HepG2 (cell line): ENCODE data around the gene TNFRSF18. TPM values are rescaled to one million over a fixed set of nuclear protein-coding genes. Genes with fewer than 3 reads are reported as not detected.

Source experiments
- ARNTL ChIP-seq: sonication (generic); formaldehyde crosslinking; IDR thresholded peaks from 2 replicates; pipeline ENCODE4 v1.4.0; 2020; ENCODE audit warnings: mild to moderate bottlenecking, missing genetic modification reagents
- ATF5 ChIP-seq: sonication (generic); formaldehyde crosslinking; IDR thresholded peaks from 2 replicates; pipeline ENCODE4 v1.4.0; 2020; ENCODE audit warnings: mild to moderate bottlenecking, low read depth, missing genetic modification reagents
- CC2D1A ChIP-seq: sonication (generic); formaldehyde crosslinking; IDR thresholded peaks from 2 replicates; pipeline ENCODE4 v1.8.1; 2023; ENCODE audit warnings: mild to moderate bottlenecking, missing genetic modification reagents
- CREM ChIP-seq, 2 experiments: sonication (generic) in 1 of 2; formaldehyde crosslinking in 1 of 2; IDR thresholded peaks; 2 replicates each; pipeline versions ENCODE4 v1.4.0 to v1.6.1; 2016 to 2020; ENCODE audit warnings: antibody characterized with exemption in 1 of 2, mild to moderate bottlenecking in 1 of 2, missing genetic modification reagents in 1 of 2
- DMTF1 ChIP-seq: sonication (generic); formaldehyde crosslinking; IDR thresholded peaks from 2 replicates; pipeline ENCODE4 v1.4.0; 2020; ENCODE audit warnings: mild to moderate bottlenecking, missing genetic modification reagents
- DNMT3B ChIP-seq: conservative IDR thresholded peaks from 2 replicates; pipeline ENCODE4 v1.6.1; 2016; ENCODE audit warnings: missing biosample characterization, control low read depth
- FOXC1 ChIP-seq: sonication (generic); formaldehyde crosslinking; IDR thresholded peaks from 2 replicates; pipeline ENCODE4 v1.8.0; 2022; ENCODE audit warnings: mild to moderate bottlenecking, missing genetic modification reagents, borderline replicate concordance
- GMEB1 ChIP-seq: sonication (generic); formaldehyde crosslinking; IDR thresholded peaks from 2 replicates; pipeline ENCODE4 v1.5.1; 2020; ENCODE audit warnings: missing genetic modification reagents, mild to moderate bottlenecking, borderline replicate concordance
- IKZF4 ChIP-seq: sonication (generic); formaldehyde crosslinking; IDR thresholded peaks from 2 replicates; pipeline ENCODE4 v1.5.1; 2020; ENCODE audit warnings: borderline replicate concordance, mild to moderate bottlenecking, low read depth, missing genetic modification reagents; ENCODE audit errors: not compliant biosample characterization
- MED1 ChIP-seq: sonication (generic); formaldehyde crosslinking; IDR thresholded peaks from 2 replicates; pipeline ENCODE4 v1.4.0; 2020; ENCODE audit warnings: missing genetic modification reagents
- RAD21 ChIP-seq: fragments of 450-650 bp; formaldehyde crosslinking; IDR thresholded peaks from 2 replicates; pipeline ENCODE4 v1.5.0; 2020; ENCODE audit warnings: mild to moderate bottlenecking
- SOX6 ChIP-seq, 2 experiments: fragments of 450-650 bp in 1 of 2; sonication (generic) in 1 of 2; formaldehyde crosslinking in 1 of 2; IDR thresholded peaks; 2 replicates each; pipeline versions ENCODE4 v1.4.0 to v1.6.1; 2017 to 2020; ENCODE audit warnings: antibody characterized with exemption in 1 of 2, mild to moderate bottlenecking in 1 of 2, missing genetic modification reagents in 1 of 2
- SYNCRIP ChIP-seq: fragments of 200-400 bp; formaldehyde crosslinking; IDR thresholded peaks from 2 replicates; pipeline ENCODE4 v1.6.1; 2018; ENCODE audit warnings: mild to moderate bottlenecking, low read depth, low read length; ENCODE audit not compliant: insufficient read depth
- THYN1 ChIP-seq: sonication (generic); formaldehyde crosslinking; IDR thresholded peaks from 2 replicates; pipeline ENCODE4 v1.8.1; 2023; ENCODE audit warnings: low read depth, mild to moderate bottlenecking, moderate library complexity, missing genetic modification reagents, borderline replicate concordance
- ZBTB38 ChIP-seq: sonication (generic); formaldehyde crosslinking; IDR thresholded peaks from 2 replicates; pipeline ENCODE4 v1.5.1; 2020; ENCODE audit warnings: mild to moderate bottlenecking, missing genetic modification reagents
- ZC3H13 ChIP-seq: sonication (generic); formaldehyde crosslinking; IDR thresholded peaks from 2 replicates; pipeline ENCODE4 v1.8.1; 2023; ENCODE audit warnings: mild to moderate bottlenecking, missing genetic modification reagents, moderate library complexity
- ZNF275 ChIP-seq: sonication (generic); formaldehyde crosslinking; IDR thresholded peaks from 2 replicates; pipeline ENCODE4 v1.8.0; 2022; ENCODE audit warnings: missing genetic modification reagents, mild to moderate bottlenecking, inconsistent platforms, borderline replicate concordance
- ZNF530 ChIP-seq: sonication (generic); formaldehyde crosslinking; IDR thresholded peaks from 2 replicates; pipeline ENCODE4 v1.5.0; 2020; ENCODE audit warnings: low read depth, mild to moderate bottlenecking, missing genetic modification reagents
- ZNF615 ChIP-seq: sonication (generic); formaldehyde crosslinking; IDR thresholded peaks from 2 replicates; pipeline ENCODE4 v1.5.0; 2020; ENCODE audit warnings: mild to moderate bottlenecking, missing genetic modification reagents, borderline replicate concordance
- ZNF790 ChIP-seq: sonication (generic); formaldehyde crosslinking; IDR thresholded peaks from 2 replicates; pipeline ENCODE4 v1.8.0; 2022; ENCODE audit warnings: missing genetic modification reagents, mild to moderate bottlenecking, borderline replicate concordance
- ZNF878 ChIP-seq: sonication (generic); formaldehyde crosslinking; IDR thresholded peaks from 2 replicates; pipeline ENCODE4 v1.8.1; 2023; ENCODE audit warnings: mild to moderate bottlenecking, missing genetic modification reagents, moderate library complexity
- ZSCAN20 ChIP-seq: sonication (generic); formaldehyde crosslinking; IDR thresholded peaks from 2 replicates; pipeline ENCODE4 v1.4.0; 2020; ENCODE audit warnings: missing genetic modification reagents, mild to moderate bottlenecking, borderline replicate concordance
- ZSCAN30 ChIP-seq: sonication (generic); formaldehyde crosslinking; IDR thresholded peaks from 2 replicates; pipeline ENCODE4 v1.5.0; 2020; ENCODE audit warnings: mild to moderate bottlenecking, missing genetic modification reagents
- polyA plus RNA-seq, 8 experiments: library from polyadenylated mRNA; depleted of rRNA in 3 of 8; stranded (reverse) in 7 of 8; unstranded in 1 of 8; fragments of >200 nt; fragmentation: Illumina TruSeq in 4 of 8; extraction: Trizol in 4 of 8; gene quantifications; 2 replicates each; pipeline versions ENCODE4 v1.2.1 to v1.2.3, GENCODE V29; 2011 to 2016; ENCODE audit warnings: low read depth in 4 of 8, missing spikeins in 1 of 8, mixed read lengths in 1 of 8; ENCODE audit not compliant: insufficient read depth in 1 of 8
- total RNA-seq, 5 experiments: library from RNA; depleted of rRNA; stranded (reverse); fragments of >200 nt; fragmentation: Illumina TruSeq; extraction: Trizol; gene quantifications; 2 replicates each; pipeline ENCODE4 v1.2.3, GENCODE V29; 2016; ENCODE audit warnings: low read depth in 1 of 5

Gene TNFRSF18
- total and polyA plus RNA-seq, 2 of the 13 experiments (the other 11 are each of a cell fraction or from before 2014, with no cell fraction given): not detected

GRCh38 chr1:1232796-1233566 lies 26.6 kb upstream of the TNFRSF18 start (continued):
- TF ChIP-seq CREM (IDR thresholded peaks at IDR 0.05) (no peak), CREM (CRISPR knock-in tag; IDR thresholded peaks at IDR 0.05) (no peak), RAD21 (CRISPR knock-in tag) (no peak), MED1 (CRISPR knock-in tag) (no peak), ATF5 (CRISPR knock-in tag) (no peak), ZNF275 (no peak), ARNTL (CRISPR knock-in tag) (no peak), CC2D1A (CRISPR knock-in tag) (no peak), FOXC1 (CRISPR knock-in tag) (no peak), ZNF530 (CRISPR knock-in tag) (no peak), IKZF4 (no peak), SYNCRIP (no peak), SOX6 (IDR thresholded peaks at IDR 0.05) (no peak), SOX6 (CRISPR knock-in tag; IDR thresholded peaks at IDR 0.05) (no peak), ZNF790 (CRISPR knock-in tag) (no peak), ZSCAN30 (CRISPR knock-in tag) (no peak), ZSCAN20 (CRISPR knock-in tag) (no peak), GMEB1 (CRISPR knock-in tag) (no peak), ZC3H13 (no peak), THYN1 (CRISPR knock-in tag) (no peak), ZNF615 (CRISPR knock-in tag) (no peak), DMTF1 (CRISPR knock-in tag) (no peak), ZNF878 (CRISPR knock-in tag) (no peak), DNMT3B (CRISPR knock-in tag) (no peak), ZBTB38 (peak; percentile 62)
